ENCODE results near the gene SCN8A. TPM values are rescaled to one million over a fixed set of nuclear protein-coding genes. Genes with fewer than 3 reads are reported as not detected.

Gene SCN8A
- total RNA-seq, 1 donor from 2014 or later: 0.53 TPM

GRCh38 chr12:51836041-51836826 is 245.2 kb downstream of the SCN8A start:
- H3K36me3 ChIP-seq: no peaks in the 10 kb centered on the region
- peaks cover 16% of the 10 kb centered on the region for H3K27me3 ChIP-seq (ENCODE audit: low read depth)
- H3K9me3 ChIP-seq: no peaks in the 10 kb centered on the region
- H3K4me3 ChIP-seq: no peak overlapping the region
- DNase-seq: no peak
- intact Hi-C loops (cut with DNase I): no loop called here
- TF ChIP-seq CTCF (IDR thresholded peaks at IDR 0.05): no peak
- peaks cover 8% of the 10 kb centered on the region for H3K4me1 ChIP-seq
- ATAC-seq: no peak
- H3K27ac ChIP-seq: no peak overlapping the region

- no peak overlapping the region for H3K4me3 ChIP-seq
- peaks cover 13% of the 10 kb centered on the region for H3K27me3 ChIP-seq (ENCODE audit: low read depth)
- intact Hi-C loops (cut with DNase I): no loop called here
- DNase-seq (no peak), ATAC-seq (no peak)
- no peaks in the 10 kb centered on the region for H3K36me3 ChIP-seq
- H3K9me3 ChIP-seq: no peaks in the 10 kb centered on the region
- no peak for TF ChIP-seq CTCF (IDR thresholded peaks at IDR 0.05)
- H3K27ac ChIP-seq: no peak overlapping the region
- peaks cover 8% of the 10 kb centered on the region for H3K4me1 ChIP-seq
Measured at GRCh38 chr12:51836827-51837173, 245.8 kb downstream of the SCN8A start.

- no peak for DNase-seq
- intact Hi-C loops (cut with DNase I): no loop called here
Measured at GRCh38 chr12:51837286-51837685, 246.3 kb downstream of the SCN8A start.

GRCh38 chr12:51838036-51838435 is 247.0 kb downstream of the SCN8A start:
- Histone ChIP-seq H3K27ac (no peak overlapping the region), H3K36me3 (no peaks in the 10 kb centered on the region), H3K4me1 (peaks cover under 1% of the 10 kb centered on the region), H3K27me3 (ENCODE audit: low read depth) (peaks cover 22% of the 10 kb centered on the region), H3K4me3 (no peak overlapping the region), H3K9me3 (no peaks in the 10 kb centered on the region)
- intact Hi-C loops (cut with DNase I): no loop called here
- no peak for ATAC-seq
- DNase-seq: no peak
- TF ChIP-seq CTCF (IDR thresholded peaks at IDR 0.05): no peak

More at GRCh38 chr12:51837286-51837685, 246.3 kb downstream of the SCN8A start:
- no peak for TF ChIP-seq CTCF (IDR thresholded peaks at IDR 0.05)
- Histone ChIP-seq H3K36me3 (no peaks in the 10 kb centered on the region), H3K27me3 (ENCODE audit: low read depth) (peaks cover 14% of the 10 kb centered on the region), H3K27ac (no peak overlapping the region), H3K4me1 (peaks cover 8% of the 10 kb centered on the region), H3K4me3 (no peak overlapping the region), H3K9me3 (no peaks in the 10 kb centered on the region)
- ATAC-seq: no peak

GRCh38 chr12:51838762-51839161 is 247.7 kb downstream of the SCN8A start:
- no peaks in the 10 kb centered on the region for H3K4me1 ChIP-seq
- DNase-seq (no peak), ATAC-seq (no peak)
- no peaks in the 10 kb centered on the region for H3K9me3 ChIP-seq
- no peak overlapping the region for H3K4me3 ChIP-seq
- intact Hi-C loops (cut with DNase I): no loop called here
- TF ChIP-seq CTCF (IDR thresholded peaks at IDR 0.05): no peak
- H3K36me3 ChIP-seq: no peaks in the 10 kb centered on the region
- H3K27ac ChIP-seq: no peak overlapping the region
- H3K27me3 ChIP-seq (ENCODE audit: low read depth): peaks cover 23% of the 10 kb centered on the region

Measured in lower lobe of right lung (tissue), 2 donors.